ENCODE measurements around the gene TDP1. TPM values are rescaled to one million over a fixed set of nuclear protein-coding genes. Genes with fewer than 3 reads are reported as not detected.

TDP1 gene
- total and polyA plus RNA-seq, 9 of the 15 experiments (the other 6 are each of a cell fraction or from before 2014, with no cell fraction given), result 21.4 to 41.6 (median 32.3) TPM

DNA sequence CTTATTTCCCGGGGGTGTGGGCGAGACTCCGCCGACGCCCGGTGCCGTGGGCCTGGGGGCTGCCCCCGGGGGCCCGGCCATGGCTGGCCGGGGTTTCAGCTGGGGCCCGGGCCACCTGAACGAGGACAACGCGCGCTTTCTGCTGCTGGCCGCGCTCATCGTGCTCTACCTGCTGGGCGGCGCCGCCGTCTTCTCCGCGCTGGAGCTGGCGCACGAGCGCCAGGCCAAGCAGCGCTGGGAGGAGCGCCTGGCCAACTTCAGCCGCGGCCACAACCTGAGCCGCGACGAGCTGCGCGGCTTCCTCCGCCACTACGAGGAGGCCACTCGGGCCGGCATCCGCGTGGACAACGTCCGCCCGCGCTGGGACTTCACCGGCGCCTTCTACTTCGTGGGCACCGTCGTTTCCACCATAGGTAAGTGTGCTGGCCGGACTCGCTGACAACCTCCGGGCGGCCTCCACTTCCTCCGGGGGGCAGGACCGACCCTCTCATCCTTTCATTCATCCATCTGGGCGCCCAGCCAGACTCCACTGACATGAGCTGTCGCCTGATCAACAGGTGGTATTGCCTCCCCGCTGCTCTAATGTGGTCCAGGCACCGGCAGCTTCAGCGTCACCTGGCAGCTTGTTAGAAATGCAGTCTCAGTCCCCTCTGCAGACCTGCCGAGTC, 106.5 kb downstream of the TDP1 start:
- peaks cover 0 to 21% of the 10 kb centered on the region in 2 experiments; a peak in 2 of 5 replicates for H3K4me1 ChIP-seq (replicated peaks in 1 of 2; ENCODE audit: control insufficient read depth in 2 of 2, insufficient read depth in 2 of 2, low read length in 2 of 2)
- no peaks in the 10 kb centered on the region for H4K20me1 ChIP-seq (replicated peaks; ENCODE audit: control insufficient read depth, insufficient read depth, low read length)
- ChIA-PET POLR2A (no interaction called here), CTCF (ENCODE audit: low intra/inter-chr PET ratio) (no interaction called here)
- no peak overlapping the region for H3K4me3 ChIP-seq
- WGBS (ENCODE audit: insufficient coverage, low coverage, missing lambda C conversion rate), result 13% methylated on average over 10 of the region's 63 CpGs
- no peak overlapping the region for H3K4me2 ChIP-seq (ENCODE audit: insufficient read depth, low read length)
- BruUV-seq (replicated peaks), result no TSS peak
- DNase-seq (ENCODE audit: extremely low read depth in 1 of 4, low spot score in 3 of 4) (no peak), ATAC-seq (no peak), FAIRE-seq (no peak)
- peaks cover 3 to 42% of the 10 kb centered on the region in 2 experiments; a peak in 3 of 5 replicates for H3K27me3 ChIP-seq (ENCODE audit: control insufficient read depth in 2 of 2, insufficient read depth in 2 of 2, low read length in 2 of 2)
- in situ Hi-C loops (cut with MboI), result no loop called here
- H2AFZ ChIP-seq (ENCODE audit: low read depth, low read length), result no peak overlapping the region
- H3K79me2 ChIP-seq (ENCODE audit: control insufficient read depth, insufficient read depth, low read length), result no peaks in the 10 kb centered on the region
- intact Hi-C loops (cut with micrococcal nuclease), result no loop called here
- H3K36me3 ChIP-seq (ENCODE audit: control insufficient read depth, insufficient read depth, low read length), result no peaks in the 10 kb centered on the region
- no peaks in the 10 kb centered on the region for H3K9me1 ChIP-seq (ENCODE audit: control insufficient read depth, insufficient read depth, low read length)
- H3K27ac ChIP-seq (ENCODE audit: extremely low read depth, low read depth, low read length), result no peak overlapping the region
- no peaks in the 10 kb centered on the region for H3K9me3 ChIP-seq (replicated peaks; ENCODE audit: control insufficient read depth, insufficient read depth, low read depth, low read length)
- no peak overlapping the region for H3K9ac ChIP-seq (ENCODE audit: insufficient read depth in 1 of 2, low read depth in 2 of 2, low read length in 2 of 2)
- TF ChIP-seq CEBPB (tag; IDR thresholded peaks at IDR 0.05), result no peak
- no peak for TF ChIP-seq EHMT2 (IDR thresholded peaks at IDR 0.05)
- TF ChIP-seq ZNF140 (CRISPR knock-in tag; IDR thresholded peaks at IDR 0.05), result no peak
- no peak for TF ChIP-seq FOXP1 (CRISPR knock-in tag; IDR thresholded peaks at IDR 0.05)
- no peak for TF ChIP-seq ZNF23 (CRISPR knock-in tag; IDR thresholded peaks at IDR 0.05)
- no peak for TF ChIP-seq PURB (CRISPR knock-in tag; IDR thresholded peaks at IDR 0.05; ENCODE audit: low read depth)
- TF ChIP-seq PCBP2 (IDR thresholded peaks at IDR 0.05; ENCODE audit: low read depth, low read length, poor library complexity, severe bottlenecking), result no peak
- no peak for TF ChIP-seq THRA (IDR thresholded peaks at IDR 0.05)
- TF ChIP-seq SPI1 (IDR thresholded peaks at IDR 0.05; ENCODE audit: borderline replicate concordance, low read depth, low read length), result no peak
- TF ChIP-seq, protein P1, sequence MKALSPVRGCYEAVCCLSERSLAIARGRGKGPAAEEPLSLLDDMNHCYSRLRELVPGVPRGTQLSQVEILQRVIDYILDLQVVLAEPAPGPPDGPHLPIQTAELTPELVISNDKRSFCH (CRISPR knock-in tag; IDR thresholded peaks at IDR 0.05), result no peak
- TF ChIP-seq, protein P1 (tag; IDR thresholded peaks at IDR 0.05), result no peak
- no peak for TF ChIP-seq ZNF395 (CRISPR knock-in tag; IDR thresholded peaks at IDR 0.05)
- TF ChIP-seq SMARCA5 (IDR thresholded peaks at IDR 0.05), result no peak
- TF ChIP-seq SIN3A (IDR thresholded peaks at IDR 0.05; ENCODE audit: borderline replicate concordance in 2 of 2, control insufficient read depth in 1 of 2, low read depth in 2 of 2, low read length in 2 of 2), result no peak
- TF ChIP-seq ZNF79 (CRISPR knock-in tag; IDR thresholded peaks at IDR 0.05; ENCODE audit: low read depth), result no peak
- TF ChIP-seq ETV6 (IDR thresholded peaks at IDR 0.05; ENCODE audit: borderline replicate concordance in 1 of 2, low read depth in 2 of 2, low read length in 1 of 2), result no peak
- TF ChIP-seq ETV6 (CRISPR knock-in tag; IDR thresholded peaks at IDR 0.05; ENCODE audit: borderline replicate concordance), result no peak
- TF ChIP-seq L3MBTL2 (IDR thresholded peaks at IDR 0.05), result no peak
- no peak for TF ChIP-seq HDAC2 (IDR thresholded peaks at IDR 0.05)
